Measurements from ENCODE around the gene HDDC3.
A peak's percentile ranks its signal among the peaks of the same experiment; 100 is the strongest.
"Not testable (repeated sequence)": the region's sequence is repeated elsewhere in the genome, so short reads cannot be mapped to it uniquely, and the experiment has no call there.

Gene HDDC3

GRCh38 chr15:90933301-90933700, 952 bp upstream of the HDDC3 start:
- DNase-seq = no peak
- no peak overlapping the region for H2BK5ac ChIP-seq (ENCODE audit: low read length)
- no peak overlapping the region for H3K23ac ChIP-seq (ENCODE audit: low read length)
- no CpG with 5 or more reads among the region's 1 CpG for WGBS (ENCODE audit: extremely low coverage, insufficient coverage, low lambda C conversion rate)
- no peak overlapping the region for H3K56ac ChIP-seq (ENCODE audit: low read length)
- H4K8ac ChIP-seq (ENCODE audit: low read depth, low read length) = no peak overlapping the region
- no peaks in the 10 kb centered on the region for H3K27me3 ChIP-seq (ENCODE audit: insufficient read depth, low read length, poor library complexity)
- H3K4me1 ChIP-seq (ENCODE audit: control insufficient read depth, low read depth, low read length) = peaks cover 1% of the 10 kb centered on the region
- no peak overlapping the region for H2BK15ac ChIP-seq (replicated peaks; ENCODE audit: low read depth)
- H3K36me3 ChIP-seq (ENCODE audit: control insufficient read depth, insufficient read depth, low read length) = no peaks in the 10 kb centered on the region
- H3K4me3 ChIP-seq (ENCODE audit: low read length) = no peak overlapping the region
- H3K4me2 ChIP-seq (ENCODE audit: low read length) = no peak overlapping the region
- peaks cover 4% of the 10 kb centered on the region for H3K79me1 ChIP-seq (ENCODE audit: low read length)
- no peaks in the 10 kb centered on the region for H3K79me2 ChIP-seq (ENCODE audit: control insufficient read depth, insufficient read depth, low read length)
- H3K18ac ChIP-seq (ENCODE audit: low read length) = no peak overlapping the region
- no peak overlapping the region for H3K4ac ChIP-seq (ENCODE audit: low read depth, low read length)
- no peak overlapping the region for H3K27ac ChIP-seq (ENCODE audit: low read depth, low read length)
- no peak overlapping the region for H2AK5ac ChIP-seq (ENCODE audit: low read length)
- no peak overlapping the region for H3K9ac ChIP-seq (ENCODE audit: low read length)
- no peak overlapping the region for H4K5ac ChIP-seq (ENCODE audit: low read length)
- no peak overlapping the region for H2BK120ac ChIP-seq (ENCODE audit: low read depth, low read length)

GRCh38 chr15:90932660-90932991, 277 bp upstream of the HDDC3 start:
- H3K27me3 ChIP-seq (ENCODE audit: insufficient read depth, low read length, poor library complexity) = no peaks in the 10 kb centered on the region
- H3K56ac ChIP-seq (ENCODE audit: low read length) = peak overlapping the region; percentile 73
- no peak overlapping the region for H2BK5ac ChIP-seq (ENCODE audit: low read length)
- no peak overlapping the region for H2BK120ac ChIP-seq (ENCODE audit: low read depth, low read length)
- H4K5ac ChIP-seq (ENCODE audit: low read length) = no peak overlapping the region
- no peak overlapping the region for H3K27ac ChIP-seq (ENCODE audit: low read depth, low read length)
- peaks cover 4% of the 10 kb centered on the region for H3K79me1 ChIP-seq (ENCODE audit: low read length)
- H3K9ac ChIP-seq (ENCODE audit: low read length) = peak overlapping the region; percentile 54
- H2BK15ac ChIP-seq (replicated peaks; ENCODE audit: low read depth) = no peak overlapping the region
- H3K4me2 ChIP-seq (ENCODE audit: low read length) = no peak overlapping the region
- H3K4ac ChIP-seq (ENCODE audit: low read depth, low read length) = no peak overlapping the region
- H3K23ac ChIP-seq (ENCODE audit: low read length) = no peak overlapping the region
- no peak overlapping the region for H4K8ac ChIP-seq (ENCODE audit: low read depth, low read length)
- peaks cover 1% of the 10 kb centered on the region for H3K4me1 ChIP-seq (ENCODE audit: control insufficient read depth, low read depth, low read length)
- no peak overlapping the region for H3K18ac ChIP-seq (ENCODE audit: low read length)
- H3K79me2 ChIP-seq (ENCODE audit: control insufficient read depth, insufficient read depth, low read length) = no peaks in the 10 kb centered on the region
- H2AK5ac ChIP-seq (ENCODE audit: low read length) = no peak overlapping the region
- DNase-seq = no peak
- no CpG with 5 or more reads among the region's 5 CpGs for WGBS (ENCODE audit: extremely low coverage, insufficient coverage, low lambda C conversion rate)
- no peaks in the 10 kb centered on the region for H3K36me3 ChIP-seq (ENCODE audit: control insufficient read depth, insufficient read depth, low read length)
- H3K4me3 ChIP-seq (ENCODE audit: low read length) = no peak overlapping the region

GRCh38 chr15:90931575-90931827, 848 bp downstream of the HDDC3 start:
- Histone ChIP-seq H3K4ac (ENCODE audit: low read depth, low read length) (no peak overlapping the region), H3K36me3 (ENCODE audit: control insufficient read depth, insufficient read depth, low read length) (no peaks in the 10 kb centered on the region), H3K18ac (ENCODE audit: low read length) (no peak overlapping the region), H3K4me1 (ENCODE audit: control insufficient read depth, low read depth, low read length) (peaks cover 1% of the 10 kb centered on the region), H3K4me2 (ENCODE audit: low read length) (no peak overlapping the region), H2BK15ac (replicated peaks; ENCODE audit: low read depth) (no peak overlapping the region), H3K56ac (ENCODE audit: low read length) (no peak overlapping the region), H2AK5ac (ENCODE audit: low read length) (no peak overlapping the region), H3K9ac (ENCODE audit: low read length) (no peak overlapping the region), H3K4me3 (ENCODE audit: low read length) (no peak overlapping the region), H4K8ac (ENCODE audit: low read depth, low read length) (no peak overlapping the region), H3K79me2 (ENCODE audit: control insufficient read depth, insufficient read depth, low read length) (no peaks in the 10 kb centered on the region), H3K27me3 (ENCODE audit: insufficient read depth, low read length, poor library complexity) (no peaks in the 10 kb centered on the region), H2BK120ac (ENCODE audit: low read depth, low read length) (no peak overlapping the region), H3K27ac (ENCODE audit: low read depth, low read length) (no peak overlapping the region), H3K23ac (ENCODE audit: low read length) (no peak overlapping the region), H2BK5ac (ENCODE audit: low read length) (no peak overlapping the region), H4K5ac (ENCODE audit: low read length) (no peak overlapping the region), H3K79me1 (ENCODE audit: low read length) (peaks cover 4% of the 10 kb centered on the region)
- no CpG with 5 or more reads among the region's 6 CpGs for WGBS (ENCODE audit: extremely low coverage, insufficient coverage, low lambda C conversion rate)
- no peak for DNase-seq

GRCh38 chr15:90930861-90931574, 1.3 kb downstream of the HDDC3 start:
- no CpG with 5 or more reads among the region's 15 CpGs for whole genome bisulfite sequencing (ENCODE audit: extremely low coverage, insufficient coverage, low lambda C conversion rate)
- no peak overlapping the region for H4K5ac ChIP-seq (ENCODE audit: low read length)

GRCh38 chr15:90929246-90930019, 2.9 kb downstream of the HDDC3 start:
- Histone ChIP-seq H3K23ac (ENCODE audit: low read length) (no peak overlapping the region), H4K8ac (ENCODE audit: low read depth, low read length) (no peak overlapping the region), H3K18ac (ENCODE audit: low read length) (no peak overlapping the region), H3K4ac (ENCODE audit: low read depth, low read length) (no peak overlapping the region), H2BK5ac (ENCODE audit: low read length) (no peak overlapping the region), H3K9ac (ENCODE audit: low read length) (no peak overlapping the region), H3K4me1 (ENCODE audit: control insufficient read depth, low read depth, low read length) (no peaks in the 10 kb centered on the region), H3K36me3 (ENCODE audit: control insufficient read depth, insufficient read depth, low read length) (no peaks in the 10 kb centered on the region), H3K27ac (ENCODE audit: low read depth, low read length) (no peak overlapping the region), H2BK120ac (ENCODE audit: low read depth, low read length) (no peak overlapping the region), H3K4me2 (ENCODE audit: low read length) (no peak overlapping the region), H3K79me1 (ENCODE audit: low read length) (no peaks in the 10 kb centered on the region), H2BK15ac (replicated peaks; ENCODE audit: low read depth) (no peak overlapping the region), H3K4me3 (ENCODE audit: low read length) (no peak overlapping the region), H3K79me2 (ENCODE audit: control insufficient read depth, insufficient read depth, low read length) (no peaks in the 10 kb centered on the region), H3K56ac (ENCODE audit: low read length) (no peak overlapping the region), H3K27me3 (ENCODE audit: insufficient read depth, low read length, poor library complexity) (no peaks in the 10 kb centered on the region), H4K5ac (ENCODE audit: low read length) (no peak overlapping the region), H2AK5ac (ENCODE audit: low read length) (no peak overlapping the region)
- DNase-seq = no peak
- 100% methylated on average over 2 of the region's 21 CpGs for WGBS (ENCODE audit: extremely low coverage, insufficient coverage, low lambda C conversion rate)

More at GRCh38 chr15:90930861-90931574, 1.3 kb downstream of the HDDC3 start:
- H3K4me2 ChIP-seq (ENCODE audit: low read length) = no peak overlapping the region
- no peak overlapping the region for H3K23ac ChIP-seq (ENCODE audit: low read length)
- no peaks in the 10 kb centered on the region for H3K27me3 ChIP-seq (ENCODE audit: insufficient read depth, low read length, poor library complexity)
- no peak overlapping the region for H2AK5ac ChIP-seq (ENCODE audit: low read length)
- no peak overlapping the region for H2BK15ac ChIP-seq (replicated peaks; ENCODE audit: low read depth)
- no peak overlapping the region for H3K4ac ChIP-seq (ENCODE audit: low read depth, low read length)
- H3K4me1 ChIP-seq (ENCODE audit: control insufficient read depth, low read depth, low read length) = peaks cover 1% of the 10 kb centered on the region
- no peaks in the 10 kb centered on the region for H3K79me2 ChIP-seq (ENCODE audit: control insufficient read depth, insufficient read depth, low read length)
- H3K36me3 ChIP-seq (ENCODE audit: control insufficient read depth, insufficient read depth, low read length) = no peaks in the 10 kb centered on the region
- no peak for DNase-seq
- H2BK120ac ChIP-seq (ENCODE audit: low read depth, low read length) = no peak overlapping the region
- H3K27ac ChIP-seq (ENCODE audit: low read depth, low read length) = no peak overlapping the region
- H3K4me3 ChIP-seq (ENCODE audit: low read length) = no peak overlapping the region
- no peak overlapping the region for H3K18ac ChIP-seq (ENCODE audit: low read length)
- no peak overlapping the region for H3K56ac ChIP-seq (ENCODE audit: low read length)
- no peak overlapping the region for H2BK5ac ChIP-seq (ENCODE audit: low read length)
- H3K79me1 ChIP-seq (ENCODE audit: low read length) = peaks cover 3% of the 10 kb centered on the region
- H3K9ac ChIP-seq (ENCODE audit: low read length) = no peak overlapping the region
- no peak overlapping the region for H4K8ac ChIP-seq (ENCODE audit: low read depth, low read length)

GRCh38 chr15:90928106-90928505, 4.2 kb downstream of the HDDC3 start:
- not testable (repeated sequence) for H3K27ac ChIP-seq (ENCODE audit: low read depth, low read length); H3K36me3 ChIP-seq (ENCODE audit: control insufficient read depth, insufficient read depth, low read length); H3K56ac ChIP-seq (ENCODE audit: low read length)

More at GRCh38 chr15:90928106-90928505, 4.2 kb downstream of the HDDC3 start:
- not testable (repeated sequence) for H2BK5ac ChIP-seq (ENCODE audit: low read length); H3K4me3 ChIP-seq (ENCODE audit: low read length); DNase-seq; H2AK5ac ChIP-seq (ENCODE audit: low read length); H3K79me2 ChIP-seq (ENCODE audit: control insufficient read depth, insufficient read depth, low read length); H3K27me3 ChIP-seq (ENCODE audit: insufficient read depth, low read length, poor library complexity); H4K5ac ChIP-seq (ENCODE audit: low read length); H3K9ac ChIP-seq (ENCODE audit: low read length); H3K23ac ChIP-seq (ENCODE audit: low read length); H3K4me2 ChIP-seq (ENCODE audit: low read length); H4K8ac ChIP-seq (ENCODE audit: low read depth, low read length); H3K4me1 ChIP-seq (ENCODE audit: control insufficient read depth, low read depth, low read length); H3K4ac ChIP-seq (ENCODE audit: low read depth, low read length); H2BK15ac ChIP-seq (replicated peaks; ENCODE audit: low read depth); H2BK120ac ChIP-seq (ENCODE audit: low read depth, low read length); H3K18ac ChIP-seq (ENCODE audit: low read length); H3K79me1 ChIP-seq (ENCODE audit: low read length)
- WGBS (ENCODE audit: extremely low coverage, insufficient coverage, low lambda C conversion rate) = no CpG with 5 or more reads among the region's 7 CpGs

All from mesendoderm (in vitro differentiated cells).